HepG2 (cell line): ENCODE data around the gene CA12. TPM values are rescaled to one million over a fixed set of nuclear protein-coding genes. Genes with fewer than 3 reads are reported as not detected.
A peak's percentile ranks its signal among the peaks of the same experiment; 100 is the strongest.

ENCODE experiments used
- BHLHE40 ChIP-seq: IDR thresholded peaks from 2 replicates; pipeline ENCODE4 v1.6.1; 2011; ENCODE audit warnings: low read length, improper control_type of control experiment
- CEBPG ChIP-seq: IDR thresholded peaks from 2 replicates; pipeline ENCODE4 v1.6.1; 2016
- ERF ChIP-seq: IDR thresholded peaks from 2 replicates; pipeline ENCODE4 v1.6.1; 2018; ENCODE audit warnings: missing biosample characterization, missing genetic modification reagents
- HMG20B ChIP-seq: conservative IDR thresholded peaks from 2 replicates; pipeline ENCODE4 v1.6.1; 2016; ENCODE audit warnings: missing genetic modification reagents, missing compliant biosample characterization
- HNF4A ChIP-seq: sonication (generic); formaldehyde crosslinking; IDR thresholded peaks from 2 replicates; pipeline ENCODE4 v1.4.0; 2020; ENCODE audit warnings: missing genetic modification reagents
- IRF2 ChIP-seq: IDR thresholded peaks from 2 replicates; pipeline ENCODE4 v1.6.1; 2018; ENCODE audit warnings: missing genetic modification reagents, missing compliant biosample characterization
- ISX ChIP-seq: sonication (generic); formaldehyde crosslinking; conservative IDR thresholded peaks from 2 replicates; pipeline ENCODE4 v1.5.0; 2020; ENCODE audit warnings: missing genetic modification reagents
- MAFF ChIP-seq: IDR thresholded peaks from 2 replicates; pipeline ENCODE4 v1.6.1; 2011; ENCODE audit warnings: low read depth, low read length, improper control_type of control experiment
- SNAPC4 ChIP-seq: sonication (generic); formaldehyde crosslinking; IDR thresholded peaks from 2 replicates; pipeline ENCODE4 v1.4.0; 2020; ENCODE audit warnings: mild to moderate bottlenecking, missing genetic modification reagents
- SNRNP70 ChIP-seq: fragments of 200-400 bp; formaldehyde crosslinking; IDR thresholded peaks from 2 replicates; pipeline ENCODE4 v1.6.1; 2017; ENCODE audit warnings: mild to moderate bottlenecking, low read depth, low read length, moderate library complexity
- ZNF10 ChIP-seq: sonication (generic); formaldehyde crosslinking; IDR thresholded peaks from 2 replicates; pipeline ENCODE4 v1.4.0; 2020; ENCODE audit warnings: mild to moderate bottlenecking, low read depth, missing genetic modification reagents, borderline replicate concordance
- ZNF121 ChIP-seq: sonication (generic); formaldehyde crosslinking; IDR thresholded peaks from 2 replicates; pipeline ENCODE4 v1.5.0; 2020; ENCODE audit warnings: mild to moderate bottlenecking, missing genetic modification reagents
- ZNF205 ChIP-seq: IDR thresholded peaks from 2 replicates; pipeline ENCODE4 v1.6.1; 2018; ENCODE audit warnings: missing biosample characterization, missing genetic modification reagents
- ZNF264 ChIP-seq: sonication (generic); formaldehyde crosslinking; IDR thresholded peaks from 2 replicates; pipeline ENCODE4 v1.4.0; 2020; ENCODE audit warnings: missing genetic modification reagents
- ZNF574 ChIP-seq: sonication (generic); formaldehyde crosslinking; IDR thresholded peaks from 2 replicates; pipeline ENCODE4 v1.4.0; 2020; ENCODE audit warnings: missing genetic modification reagents
- polyA plus RNA-seq, 8 experiments: library from polyadenylated mRNA; depleted of rRNA in 3 of 8; stranded (reverse) in 7 of 8; unstranded in 1 of 8; fragments of >200 nt; fragmentation: Illumina TruSeq in 4 of 8; extraction: Trizol in 4 of 8; gene quantifications; 2 replicates each; pipeline versions ENCODE4 v1.2.1 to v1.2.3, GENCODE V29; 2011 to 2016; ENCODE audit warnings: low read depth in 4 of 8, missing spikeins in 1 of 8, mixed read lengths in 1 of 8; ENCODE audit not compliant: insufficient read depth in 1 of 8
- total RNA-seq, 5 experiments: library from RNA; depleted of rRNA; stranded (reverse); fragments of >200 nt; fragmentation: Illumina TruSeq; extraction: Trizol; gene quantifications; 2 replicates each; pipeline ENCODE4 v1.2.3, GENCODE V29; 2016; ENCODE audit warnings: low read depth in 1 of 5
- TF ChIP-seq, protein P1 (sequence below): sonication (generic); formaldehyde crosslinking; IDR thresholded peaks from 2 replicates; pipeline ENCODE4 v1.4.0; 2020; ENCODE audit warnings: missing genetic modification reagents, borderline replicate concordance
- TF ChIP-seq, protein P2 (sequence below): sonication (generic); formaldehyde crosslinking; IDR thresholded peaks from 2 replicates; pipeline ENCODE4 v1.5.1; 2020; ENCODE audit warnings: mild to moderate bottlenecking, missing genetic modification reagents

The CA12 gene
- total and polyA plus RNA-seq, 2 of the 13 experiments (the other 11 are each of a cell fraction or from before 2014, with no cell fraction given) = 0.07 to 0.20 TPM

- TF ChIP-seq SNAPC4 (CRISPR knock-in tag) = no peak
- no peak for TF ChIP-seq SNRNP70
- no peak for TF ChIP-seq HMG20B
- no peak for TF ChIP-seq CEBPG (CRISPR knock-in tag)
- TF ChIP-seq ZNF264 (CRISPR knock-in tag) = no peak
- peak; percentile 60 for TF ChIP-seq BHLHE40
- TF ChIP-seq ERF = no peak
- no peak for TF ChIP-seq ISX (CRISPR knock-in tag)
- no peak for TF ChIP-seq ZNF121 (CRISPR knock-in tag)
- TF ChIP-seq IRF2 (CRISPR knock-in tag) = 0 out of 2 replicates have a peak, but pooled peaks have one; percentile 31
- TF ChIP-seq ZNF10 (CRISPR knock-in tag) = no peak
- no peak for TF ChIP-seq MAFF
- TF ChIP-seq ZNF574 = no peak
- no peak for TF ChIP-seq ZNF205
- TF ChIP-seq, protein P1, sequence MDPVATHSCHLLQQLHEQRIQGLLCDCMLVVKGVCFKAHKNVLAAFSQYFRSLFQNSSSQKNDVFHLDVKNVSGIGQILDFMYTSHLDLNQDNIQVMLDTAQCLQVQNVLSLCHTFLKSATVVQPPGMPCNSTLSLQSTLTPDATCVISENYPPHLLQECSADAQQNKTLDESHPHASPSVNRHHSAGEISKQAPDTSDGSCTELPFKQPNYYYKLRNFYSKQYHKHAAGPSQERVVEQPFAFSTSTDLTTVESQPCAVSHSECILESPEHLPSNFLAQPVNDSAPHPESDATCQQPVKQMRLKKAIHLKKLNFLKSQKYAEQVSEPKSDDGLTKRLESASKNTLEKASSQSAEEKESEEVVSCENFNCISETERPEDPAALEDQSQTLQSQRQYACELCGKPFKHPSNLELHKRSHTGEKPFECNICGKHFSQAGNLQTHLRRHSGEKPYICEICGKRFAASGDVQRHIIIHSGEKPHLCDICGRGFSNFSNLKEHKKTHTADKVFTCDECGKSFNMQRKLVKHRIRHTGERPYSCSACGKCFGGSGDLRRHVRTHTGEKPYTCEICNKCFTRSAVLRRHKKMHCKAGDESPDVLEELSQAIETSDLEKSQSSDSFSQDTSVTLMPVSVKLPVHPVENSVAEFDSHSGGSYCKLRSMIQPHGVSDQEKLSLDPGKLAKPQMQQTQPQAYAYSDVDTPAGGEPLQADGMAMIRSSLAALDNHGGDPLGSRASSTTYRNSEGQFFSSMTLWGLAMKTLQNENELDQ = no peak
- TF ChIP-seq HNF4A (CRISPR knock-in tag) = peak; percentile 57; the same call in 1 of the 2 replicates
- TF ChIP-seq, protein P2, sequence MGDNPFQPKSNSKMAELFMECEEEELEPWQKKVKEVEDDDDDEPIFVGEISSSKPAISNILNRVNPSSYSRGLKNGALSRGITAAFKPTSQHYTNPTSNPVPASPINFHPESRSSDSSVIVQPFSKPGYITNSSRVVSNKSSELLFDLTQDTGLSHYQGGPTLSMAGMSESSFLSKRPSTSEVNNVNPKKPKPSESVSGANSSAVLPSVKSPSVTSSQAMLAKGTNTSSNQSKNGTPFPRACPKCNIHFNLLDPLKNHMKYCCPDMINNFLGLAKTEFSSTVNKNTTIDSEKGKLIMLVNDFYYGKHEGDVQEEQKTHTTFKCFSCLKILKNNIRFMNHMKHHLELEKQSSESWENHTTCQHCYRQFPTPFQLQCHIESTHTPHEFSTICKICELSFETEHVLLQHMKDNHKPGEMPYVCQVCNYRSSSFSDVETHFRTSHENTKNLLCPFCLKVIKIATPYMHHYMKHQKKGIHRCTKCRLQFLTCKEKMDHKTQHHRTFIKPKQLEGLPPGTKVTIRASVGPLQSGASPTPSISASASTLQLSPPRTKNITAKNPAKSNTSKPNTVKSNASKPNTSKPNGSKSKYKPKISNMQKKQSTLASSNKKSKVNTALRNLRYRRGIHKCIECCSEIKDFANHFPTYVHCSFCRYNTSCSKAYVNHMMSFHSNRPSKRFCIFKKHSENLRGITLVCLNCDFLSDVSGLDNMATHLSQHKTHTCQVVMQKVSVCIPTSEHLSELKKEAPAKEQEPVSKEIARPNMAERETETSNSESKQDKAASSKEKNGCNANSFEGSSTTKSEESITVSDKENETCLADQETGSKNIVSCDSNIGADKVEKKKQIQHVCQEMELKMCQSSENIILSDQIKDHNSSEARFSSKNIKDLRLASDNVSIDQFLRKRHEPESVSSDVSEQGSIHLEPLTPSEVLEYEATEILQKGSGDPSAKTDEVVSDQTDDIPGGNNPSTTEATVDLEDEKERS (CRISPR knock-in tag) = peak; percentile 71; the same call in 1 of the 2 replicates
Measured at GRCh38 chr15:63401714-63402497, 20.3 kb upstream of the CA12 start (continued).
